GM23248 (cell line): Measurements from ENCODE around the gene SERINC1. TPM values are rescaled to one million over a fixed set of nuclear protein-coding genes. Genes with fewer than 3 reads are reported as not detected.
"Not testable (repeated sequence)": the region's sequence is repeated elsewhere in the genome, so short reads cannot be mapped to it uniquely, and the experiment has no call there.

Source experiments
- DNase-seq: peaks from one replicate; pipeline ENCODE4 v3.0.0-alpha.2; 2015
- H2AFZ ChIP-seq: fragments of 200-600 bp; sonication (generic); 2 replicates; pipeline ENCODE4 v1.6.1; 2016; ENCODE audit warnings: antibody characterized with exemption
- H3F3A ChIP-seq: fragments of 200-600 bp; sonication (generic); 2 replicates; pipeline ENCODE4 v1.6.1; 2016; ENCODE audit warnings: mild to moderate bottlenecking, antibody characterized with exemption, mixed run types; ENCODE audit not compliant: insufficient read depth
- H3K27ac ChIP-seq: fragments of 200-600 bp; sonication (generic); 2 replicates; pipeline ENCODE4 v1.5.1; 2016; ENCODE audit warnings: mild to moderate bottlenecking
- H3K27me3 ChIP-seq: fragments of 200-600 bp; sonication (generic); replicated peaks from 2 replicates; pipeline ENCODE4 v1.6.1; 2016; ENCODE audit warnings: mild to moderate bottlenecking; ENCODE audit not compliant: insufficient read depth
- H3K36me3 ChIP-seq: fragments of 200-600 bp; sonication (generic); 2 replicates; pipeline ENCODE4 v1.6.1; 2016; ENCODE audit warnings: low read depth, mild to moderate bottlenecking
- H3K4me1 ChIP-seq: fragments of 200-600 bp; sonication (generic); 2 replicates; pipeline ENCODE4 v1.6.1; 2016; ENCODE audit warnings: mild to moderate bottlenecking; ENCODE audit not compliant: insufficient read depth
- H3K4me2 ChIP-seq: fragments of 200-600 bp; sonication (generic); one replicate; pipeline ENCODE4 v1.6.1; 2016; ENCODE audit warnings: mild to moderate bottlenecking; ENCODE audit not compliant: unreplicated experiment
- H3K4me3 ChIP-seq: fragments of 200-600 bp; sonication (generic); 2 replicates; pipeline ENCODE4 v1.5.1; 2016; ENCODE audit warnings: mild to moderate bottlenecking
- H3K79me2 ChIP-seq: fragments of 200-600 bp; sonication (generic); 2 replicates; pipeline ENCODE4 v1.6.1; 2016; ENCODE audit warnings: mild to moderate bottlenecking; ENCODE audit not compliant: insufficient read depth
- H3K9ac ChIP-seq: fragments of 200-600 bp; sonication (generic); 2 replicates; pipeline ENCODE4 v1.6.1; 2016; ENCODE audit warnings: mild to moderate bottlenecking
- H3K9me2 ChIP-seq: fragments of 200-600 bp; sonication (generic); 2 replicates; pipeline ENCODE4 v1.6.1; 2016; ENCODE audit warnings: mixed run types, mild to moderate bottlenecking, moderate library complexity; ENCODE audit not compliant: insufficient read depth
- H3K9me3 ChIP-seq: fragments of 200-600 bp; sonication (generic); one replicate; pipeline ENCODE4 v1.6.1; 2017; ENCODE audit warnings: low read depth
- H4K20me1 ChIP-seq: fragments of 200-600 bp; sonication (generic); 2 replicates; pipeline ENCODE4 v1.6.0; 2016; ENCODE audit not compliant: insufficient read depth
- EZH2 ChIP-seq: fragments of 200-600 bp; sonication (generic); IDR thresholded peaks from 2 replicates; pipeline ENCODE4 v1.6.1; 2018; ENCODE audit warnings: antibody characterized with exemption, mild to moderate bottlenecking; ENCODE audit not compliant: insufficient read depth, poor library complexity, severe bottlenecking
- EZH2phosphoT487 ChIP-seq: fragments of 200-600 bp; sonication (generic); IDR thresholded peaks from 2 replicates; pipeline ENCODE4 v1.6.1; 2018; ENCODE audit warnings: antibody characterized with exemption, moderate library complexity, mild to moderate bottlenecking, low read depth; ENCODE audit not compliant: insufficient read depth
- WGBS, 2 experiments: methylation state at CpG; one replicate each; pipeline ENCODE4 v1.1.6; 2015 to 2017; ENCODE audit warnings: low lambda C conversion rate in 2 of 2, low coverage in 1 of 2; ENCODE audit errors: missing lambda C conversion rate in 2 of 2; 5-methylcytosine and 5-hydroxymethylcytosine counted together
- in situ Hi-C: fragments of 300-500 bp; cut with MboI; formaldehyde crosslinking; loops from 2 replicates; pipeline ENCODE4 v1.15.0; 2020
- polyA plus RNA-seq: library from polyadenylated mRNA; unstranded; fragments of >200 nt; fragmentation: Nextera tagmentation; extraction: Ambion mirVana; gene quantifications from 2 replicates; pipeline ENCODE4 v1.2.1, GENCODE V29; 2016
- total RNA-seq: library from RNA; depleted of rRNA; stranded (reverse); fragments of >200 nt; shearing (Covaris generic); gene quantifications from 2 replicates; pipeline ENCODE4 v1.2.3, GENCODE V29; 2014

SERINC1 gene
- total and polyA plus RNA-seq, 2 experiments from 2014 or later = 243 to 346 TPM

DNA sequence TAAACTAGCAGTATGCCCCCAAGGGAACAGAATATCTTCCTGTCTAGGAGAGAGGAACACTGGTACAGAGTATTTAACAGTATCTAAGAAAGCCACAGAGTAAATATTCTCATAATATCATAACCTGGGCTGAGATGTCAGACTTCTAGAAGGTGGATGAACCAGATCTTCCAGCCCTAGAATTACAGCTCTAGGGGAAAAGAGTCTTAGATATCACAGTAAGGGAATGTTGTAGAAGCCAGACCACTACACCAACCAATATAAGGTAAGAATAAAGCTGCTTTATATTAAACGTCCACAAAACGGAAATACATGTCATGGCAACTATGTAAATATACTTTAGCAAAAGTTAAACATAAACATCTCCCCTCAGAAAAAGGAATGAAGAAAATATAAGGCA, 12.4 kb downstream of the SERINC1 start:
- peaks cover 52% of the 10 kb centered on the region for H4K20me1 ChIP-seq

DNA sequence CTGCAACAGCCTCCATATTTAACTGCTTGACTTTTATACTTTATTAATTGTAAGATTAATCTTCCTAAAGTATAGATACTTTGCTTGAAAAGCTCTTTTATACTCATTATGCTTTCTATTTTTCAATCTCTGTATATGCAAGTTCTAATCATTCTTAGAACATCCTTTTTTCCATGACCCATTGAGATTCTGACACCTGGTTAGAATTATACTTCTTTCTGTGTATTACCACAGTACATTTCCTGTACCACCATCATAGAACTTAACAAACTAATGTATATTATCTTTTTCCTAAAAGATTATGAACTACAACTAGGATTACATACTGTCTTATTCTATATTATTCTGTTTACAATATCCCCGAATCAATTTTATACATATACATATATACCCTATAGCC, 13.5 kb downstream of the SERINC1 start:
- Histone ChIP-seq H3K27me3 (no peaks in the 10 kb centered on the region), H3K79me2 (peaks cover 100% of the 10 kb centered on the region), H4K20me1 (peaks cover 41% of the 10 kb centered on the region), H3K4me1 (no peaks in the 10 kb centered on the region; the same call in none of the 2 replicates), H3K9ac (no peak overlapping the region), H3K27ac (no peak overlapping the region), H3K9me3 (no peaks in the 10 kb centered on the region), H3K4me2 (no peak overlapping the region), H3K4me3 (no peak overlapping the region), H3K9me2 (no peaks in the 10 kb centered on the region), H3K36me3 (peaks cover 40% of the 10 kb centered on the region), H3F3A (0 out of 2 replicates have a peak, but pooled peaks cover 5% of the 10 kb centered on the region), H2AFZ (no peak overlapping the region)
- no peak for DNase-seq
- 100% methylated on average over 1 of the region's 1 CpG for WGBS, 2 experiments
- TF ChIP-seq EZH2 (no peak), EZH2phosphoT487 (no peak)
- in situ Hi-C loops = no loop called here

More for the DNA sequence above, 12.4 kb downstream of the SERINC1 start:
- H3K4me3 ChIP-seq = no peak overlapping the region
- H3K79me2 ChIP-seq = peaks cover 100% of the 10 kb centered on the region
- no peak for TF ChIP-seq EZH2phosphoT487
- TF ChIP-seq EZH2 = no peak
- H3K4me2 ChIP-seq = no peak overlapping the region
- 0 out of 2 replicates have a peak, but pooled peaks cover 7% of the 10 kb centered on the region for H3F3A ChIP-seq
- H3K9ac ChIP-seq = no peak overlapping the region
- H3K9me2 ChIP-seq = no peaks in the 10 kb centered on the region
- H3K4me1 ChIP-seq = no peaks in the 10 kb centered on the region; the same call in none of the 2 replicates
- H3K9me3 ChIP-seq = no peaks in the 10 kb centered on the region
- no peak overlapping the region for H2AFZ ChIP-seq
- H3K27ac ChIP-seq = no peak overlapping the region
- H3K27me3 ChIP-seq = no peaks in the 10 kb centered on the region
- H3K36me3 ChIP-seq = peaks cover 29% of the 10 kb centered on the region
- DNase-seq = no peak
- in situ Hi-C loops = no loop called here
- WGBS, 2 experiments = 78 to 85% methylated on average over 2 of the region's 2 CpGs

DNA sequence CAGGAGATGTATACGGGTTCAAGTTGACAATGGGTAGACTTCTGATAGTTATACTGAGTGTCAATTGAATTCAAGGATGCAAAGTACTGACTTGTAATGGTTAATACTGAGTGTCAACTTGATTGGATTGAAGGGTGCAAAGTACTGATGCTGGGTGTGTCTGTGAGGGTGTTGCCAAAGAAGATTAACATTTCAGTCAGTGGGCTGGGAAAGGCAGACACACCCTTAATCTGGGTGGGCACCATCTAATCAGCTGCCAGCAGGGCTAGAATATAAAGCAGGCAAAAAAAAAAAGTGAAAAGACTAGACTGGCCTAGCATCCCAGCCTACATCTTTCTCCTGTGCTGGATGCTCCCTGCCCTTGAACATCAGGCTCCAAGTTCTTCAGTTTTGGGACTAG, 16.5 kb downstream of the SERINC1 start:
- H2AFZ ChIP-seq, in situ Hi-C loops, H3K9ac ChIP-seq, DNase-seq, H3K27ac ChIP-seq, H3K9me3 ChIP-seq, H3K4me1 ChIP-seq, H3K27me3 ChIP-seq, H3K4me2 ChIP-seq, H3K9me2 ChIP-seq, H3F3A ChIP-seq, H3K4me3 ChIP-seq: not testable (repeated sequence)
- H3K36me3 ChIP-seq = peaks cover 68% of the 10 kb centered on the region
- peaks cover 99% of the 10 kb centered on the region for H3K79me2 ChIP-seq
- WGBS, 2 experiments = 100% methylated on average over 1 of the region's 1 CpG
- H4K20me1 ChIP-seq = peaks cover 17% of the 10 kb centered on the region

DNA sequence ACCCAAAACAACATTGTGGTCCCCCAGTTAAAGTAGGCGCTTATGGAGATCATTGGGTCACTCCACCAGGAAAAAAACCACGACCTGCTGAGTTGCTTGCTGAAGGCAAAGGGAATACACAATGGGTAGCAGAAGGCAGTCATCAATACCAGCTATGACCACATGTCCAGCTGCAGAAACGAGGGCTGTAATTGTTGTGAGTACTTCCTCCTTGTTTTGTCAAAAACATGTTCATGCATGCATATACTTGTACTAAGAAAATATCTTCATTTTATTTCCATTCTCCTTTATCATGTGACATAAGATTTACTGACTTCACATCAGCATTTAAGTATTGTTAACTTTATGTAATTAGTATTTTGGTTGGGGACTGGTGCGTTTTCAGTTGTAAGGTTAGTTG, 16.9 kb downstream of the SERINC1 start:
- Histone ChIP-seq H3K27me3 (no peaks in the 10 kb centered on the region), H3K9ac (no peak overlapping the region), H2AFZ (no peak overlapping the region), H3K27ac (no peak overlapping the region), H3K4me3 (no peak overlapping the region), H3K9me2 (no peaks in the 10 kb centered on the region), H4K20me1 (peaks cover 14% of the 10 kb centered on the region), H3K36me3 (peaks cover 71% of the 10 kb centered on the region), H3F3A (no peaks in the 10 kb centered on the region), H3K4me2 (no peak overlapping the region), H3K9me3 (no peaks in the 10 kb centered on the region), H3K4me1 (no peaks in the 10 kb centered on the region), H3K79me2 (peaks cover 99% of the 10 kb centered on the region)
- 96 to 98% methylated on average over 4 of the region's 4 CpGs for WGBS, 2 experiments
- no peak for DNase-seq
- in situ Hi-C loops = no loop called here
- TF ChIP-seq EZH2phosphoT487 = no peak
- TF ChIP-seq EZH2 = no peak

DNA sequence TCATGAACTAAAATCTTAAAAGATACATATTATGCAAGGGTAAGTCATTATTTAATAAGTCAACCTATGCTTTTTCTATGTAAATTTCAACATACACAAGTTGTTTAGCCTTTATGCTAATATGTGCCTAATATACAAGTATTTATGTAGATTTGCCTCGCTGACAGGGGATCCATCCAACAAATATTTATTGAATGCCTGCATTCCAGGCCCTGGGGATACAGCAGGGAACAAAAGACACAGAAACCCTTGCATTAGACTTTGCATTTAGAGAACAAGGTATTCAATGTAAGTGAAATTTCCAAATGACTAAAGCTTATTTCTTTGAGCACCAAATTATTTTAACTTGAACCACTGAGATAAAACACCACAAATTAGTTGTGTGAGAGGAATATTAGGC, 19.1 kb downstream of the SERINC1 start:
- 45% methylated on average over 1 of the region's 1 CpG for WGBS, 2 experiments

More for the DNA sequence above, 19.1 kb downstream of the SERINC1 start:
- DNase-seq = no peak
- Histone ChIP-seq H3F3A (no peaks in the 10 kb centered on the region), H4K20me1 (no peaks in the 10 kb centered on the region), H3K9me2 (no peaks in the 10 kb centered on the region), H3K4me2 (no peak overlapping the region), H3K36me3 (peaks cover 86% of the 10 kb centered on the region), H3K4me3 (no peak overlapping the region), H3K4me1 (no peaks in the 10 kb centered on the region), H3K9me3 (no peaks in the 10 kb centered on the region), H2AFZ (no peak overlapping the region), H3K27me3 (no peaks in the 10 kb centered on the region), H3K79me2 (peaks cover 99% of the 10 kb centered on the region), H3K9ac (no peak overlapping the region), H3K27ac (no peak overlapping the region)
- no peak for TF ChIP-seq EZH2phosphoT487
- TF ChIP-seq EZH2 = no peak
- in situ Hi-C loops = no loop called here
